Activated naive CD4-positive, alpha-beta T cell treated with anti-CD3 and anti-CD28 coated beads, Interleukin-2, amount 50 U/mL, for 24 hours (primary cell): ENCODE data around the gene PTBP1.
"Not testable (repeated sequence)": the region's sequence is repeated elsewhere in the genome, so short reads cannot be mapped to it uniquely, and the experiment has no call there.

Experiments
- H3K27ac Mint-ChIP-seq: one replicate; pipeline ENCODE4 v1.8.0; 2021; ENCODE audit warnings: mild to moderate bottlenecking, mixed read lengths
- H3K27me3 Mint-ChIP-seq: one replicate; pipeline ENCODE4 v1.8.0; 2021; ENCODE audit warnings: mixed read lengths
- H3K36me3 Mint-ChIP-seq: one replicate; pipeline ENCODE4 v1.8.0; 2021; ENCODE audit warnings: mixed read lengths
- H3K4me1 Mint-ChIP-seq: one replicate; pipeline ENCODE4 v1.8.0; 2021; ENCODE audit warnings: mixed read lengths
- H3K4me3 Mint-ChIP-seq: one replicate; pipeline ENCODE4 v1.8.0; 2021; ENCODE audit warnings: mild to moderate bottlenecking, mixed read lengths
- H3K9me3 Mint-ChIP-seq: one replicate; pipeline ENCODE4 v1.8.0; 2021; ENCODE audit warnings: mixed read lengths

The PTBP1 gene

DNA sequence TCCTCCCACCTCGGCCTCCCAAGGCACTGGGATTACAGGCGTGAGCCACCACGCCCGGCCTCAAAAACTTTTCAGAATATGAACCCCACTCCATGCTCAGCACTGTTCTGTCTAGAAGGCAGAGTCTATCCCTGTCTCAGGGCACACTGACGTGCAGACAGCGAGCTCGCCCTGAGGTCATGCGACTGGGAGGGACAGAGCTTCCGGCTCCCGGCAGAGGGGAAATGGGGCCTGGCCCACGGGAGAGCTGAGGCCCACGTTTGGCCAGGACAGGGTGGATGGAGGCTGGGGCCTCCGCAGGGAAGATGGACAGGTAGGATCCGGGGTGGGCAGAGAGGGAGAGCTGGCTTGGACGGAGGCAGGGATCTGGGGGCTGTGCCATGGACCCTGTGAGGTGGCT is 27.6 kb downstream of the PTBP1 start:
- peaks cover 7% of the 10 kb centered on the region for H3K27me3 Mint-ChIP-seq
- no peak overlapping the region for H3K4me3 Mint-ChIP-seq

DNA sequence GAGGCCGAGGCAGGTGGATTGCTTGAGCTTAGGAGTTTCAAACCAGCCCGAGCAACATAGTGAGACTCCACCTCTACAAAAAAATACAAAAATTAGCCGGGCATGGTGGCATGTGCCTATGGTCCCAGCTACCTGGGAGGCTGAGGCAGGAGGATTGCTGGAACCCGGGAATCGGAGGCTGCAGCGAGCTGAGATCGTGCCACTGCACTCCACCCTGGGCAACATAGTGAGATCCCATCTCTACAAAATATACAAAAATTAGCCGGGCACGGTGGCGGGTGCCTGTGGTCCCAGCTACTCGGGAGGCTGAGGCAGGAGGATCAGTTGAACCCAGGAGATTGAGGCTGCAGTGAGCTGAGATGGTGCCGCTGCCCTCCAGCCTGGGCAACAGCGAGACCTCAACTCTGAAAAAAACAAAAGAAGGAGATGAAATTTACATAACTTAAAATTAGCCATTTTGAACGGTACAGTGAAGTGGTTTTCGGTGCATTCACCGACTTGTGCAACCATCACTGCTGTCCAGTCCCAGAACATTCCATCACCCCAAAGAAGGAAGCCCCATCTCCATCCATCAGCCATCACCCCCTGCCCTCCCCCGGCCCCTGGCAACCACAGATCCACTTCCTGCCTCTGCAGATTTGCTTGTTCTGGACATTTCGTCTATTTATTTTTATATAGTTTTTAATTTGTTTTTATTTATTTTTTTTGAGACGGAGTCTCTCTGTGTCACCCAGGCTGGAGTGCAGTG is 28.8 kb downstream of the PTBP1 start:
- no peak overlapping the region for H3K27ac Mint-ChIP-seq
- H3K9me3 Mint-ChIP-seq = no peaks in the 10 kb centered on the region
- no peak overlapping the region for H3K4me3 Mint-ChIP-seq
- no peaks in the 10 kb centered on the region for H3K4me1 Mint-ChIP-seq
- peaks cover 7% of the 10 kb centered on the region for H3K27me3 Mint-ChIP-seq
- no peaks in the 10 kb centered on the region for H3K36me3 Mint-ChIP-seq

More for the DNA sequence above, 27.6 kb downstream of the PTBP1 start:
- Mint-ChIP-seq H3K9me3 (no peaks in the 10 kb centered on the region), H3K36me3 (no peaks in the 10 kb centered on the region), H3K4me1 (no peaks in the 10 kb centered on the region), H3K27ac (no peak overlapping the region)

DNA sequence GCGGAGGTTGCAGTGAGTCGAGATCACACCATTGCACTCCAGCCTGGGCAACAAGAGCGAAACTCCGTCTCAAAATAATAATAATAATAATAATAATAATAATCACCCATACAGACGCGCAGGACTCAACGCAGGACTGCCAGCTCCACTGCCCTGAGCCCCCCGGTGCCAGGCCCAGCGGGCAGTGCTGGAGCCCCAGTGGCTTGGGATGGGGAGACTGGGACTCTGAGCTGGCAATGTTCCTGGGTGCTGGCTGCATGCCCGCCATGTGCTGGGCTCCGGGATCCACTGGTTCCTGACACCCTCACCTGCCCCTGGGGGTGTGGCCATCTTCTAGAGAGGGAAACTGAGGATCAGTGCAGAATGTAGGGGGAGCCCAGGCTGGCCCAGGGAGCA is 30.1 kb downstream of the PTBP1 start:
- Mint-ChIP-seq H3K27me3 (peaks cover 7% of the 10 kb centered on the region), H3K9me3 (no peaks in the 10 kb centered on the region), H3K4me1 (no peaks in the 10 kb centered on the region), H3K27ac (no peak overlapping the region), H3K36me3 (no peaks in the 10 kb centered on the region), H3K4me3 (no peak overlapping the region)

DNA sequence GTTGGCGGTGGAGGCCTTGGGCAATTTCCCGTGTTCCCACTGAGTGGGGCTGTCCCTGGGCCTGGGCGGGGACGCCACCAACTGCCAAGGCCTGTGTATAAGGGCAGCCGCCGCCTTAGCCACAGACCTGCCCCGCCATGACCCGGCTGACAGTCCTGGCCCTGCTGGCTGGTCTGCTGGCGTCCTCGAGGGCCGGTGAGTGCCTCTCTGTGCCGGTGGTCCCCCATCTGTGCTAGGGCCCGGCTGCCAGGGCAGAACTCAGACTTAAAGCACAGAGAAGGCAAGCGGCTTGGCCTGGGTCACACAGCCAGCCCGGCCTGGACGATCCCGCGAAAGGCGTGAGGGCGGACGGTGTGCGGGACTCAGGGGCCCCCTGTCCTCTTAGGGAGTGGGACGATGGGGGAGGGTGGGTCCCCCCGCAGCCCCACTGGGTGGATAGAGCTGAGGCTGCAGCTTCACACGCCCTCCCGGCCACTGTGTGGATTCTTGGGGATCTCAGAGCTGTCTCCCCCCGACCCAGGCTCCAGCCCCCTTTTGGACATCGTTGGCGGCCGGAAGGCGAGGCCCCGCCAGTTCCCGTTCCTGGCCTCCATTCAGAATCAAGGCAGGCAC is 30.6 kb downstream of the PTBP1 start, which contains the start of gene AZU1:
Gene AZU1 (plus strand): TSS at position 128 of the 612 bp plus-strand sequence. CDS start 10 bp downstream, at position 138.
- no peak within 1 kb of the TSS for H3K27ac Mint-ChIP-seq
- peaks cover 7% of the 10 kb centered on the region for H3K27me3 Mint-ChIP-seq
- no peaks in the 10 kb centered on the region for H3K9me3 Mint-ChIP-seq
- no peaks in the 10 kb centered on the region for H3K36me3 Mint-ChIP-seq
- H3K4me1 Mint-ChIP-seq = no peaks in the 10 kb centered on the region
- no peak within 1 kb of the TSS for H3K4me3 Mint-ChIP-seq

DNA sequence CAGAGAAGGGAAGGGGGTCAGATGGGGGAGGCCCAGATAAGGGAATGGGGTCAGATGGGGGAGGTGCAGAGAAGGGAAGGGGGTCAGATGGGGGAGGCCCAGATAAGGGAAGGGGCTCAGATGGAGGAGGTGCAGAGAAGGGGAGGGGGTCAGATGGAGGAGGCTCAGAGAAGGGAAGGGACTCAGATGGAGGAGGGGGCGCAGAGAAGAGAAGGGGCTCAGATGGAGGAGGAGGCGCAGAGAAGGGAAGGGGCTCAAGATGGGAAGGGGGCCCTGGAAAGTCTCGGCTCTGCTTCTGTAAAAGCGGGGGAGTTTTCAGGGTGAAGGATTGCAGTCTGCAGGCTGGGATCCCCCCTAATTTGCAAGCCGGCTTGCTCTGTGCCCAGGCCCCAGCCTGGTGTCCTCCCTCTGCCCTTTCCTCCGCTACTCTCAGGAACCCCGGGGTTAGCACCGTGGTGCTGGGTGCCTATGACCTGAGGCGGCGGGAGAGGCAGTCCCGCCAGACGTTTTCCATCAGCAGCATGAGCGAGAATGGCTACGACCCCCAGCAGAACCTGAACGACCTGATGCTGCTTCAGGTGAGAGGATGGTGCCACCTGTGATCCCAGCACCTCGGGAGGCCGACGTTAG is 32.0 kb downstream of the PTBP1 start:
- Mint-ChIP-seq H3K4me1 (no peaks in the 10 kb centered on the region), H3K4me3 (no peak overlapping the region), H3K27ac (no peak overlapping the region), H3K9me3 (no peaks in the 10 kb centered on the region), H3K36me3 (no peaks in the 10 kb centered on the region), H3K27me3 (peaks cover under 1% of the 10 kb centered on the region)

DNA sequence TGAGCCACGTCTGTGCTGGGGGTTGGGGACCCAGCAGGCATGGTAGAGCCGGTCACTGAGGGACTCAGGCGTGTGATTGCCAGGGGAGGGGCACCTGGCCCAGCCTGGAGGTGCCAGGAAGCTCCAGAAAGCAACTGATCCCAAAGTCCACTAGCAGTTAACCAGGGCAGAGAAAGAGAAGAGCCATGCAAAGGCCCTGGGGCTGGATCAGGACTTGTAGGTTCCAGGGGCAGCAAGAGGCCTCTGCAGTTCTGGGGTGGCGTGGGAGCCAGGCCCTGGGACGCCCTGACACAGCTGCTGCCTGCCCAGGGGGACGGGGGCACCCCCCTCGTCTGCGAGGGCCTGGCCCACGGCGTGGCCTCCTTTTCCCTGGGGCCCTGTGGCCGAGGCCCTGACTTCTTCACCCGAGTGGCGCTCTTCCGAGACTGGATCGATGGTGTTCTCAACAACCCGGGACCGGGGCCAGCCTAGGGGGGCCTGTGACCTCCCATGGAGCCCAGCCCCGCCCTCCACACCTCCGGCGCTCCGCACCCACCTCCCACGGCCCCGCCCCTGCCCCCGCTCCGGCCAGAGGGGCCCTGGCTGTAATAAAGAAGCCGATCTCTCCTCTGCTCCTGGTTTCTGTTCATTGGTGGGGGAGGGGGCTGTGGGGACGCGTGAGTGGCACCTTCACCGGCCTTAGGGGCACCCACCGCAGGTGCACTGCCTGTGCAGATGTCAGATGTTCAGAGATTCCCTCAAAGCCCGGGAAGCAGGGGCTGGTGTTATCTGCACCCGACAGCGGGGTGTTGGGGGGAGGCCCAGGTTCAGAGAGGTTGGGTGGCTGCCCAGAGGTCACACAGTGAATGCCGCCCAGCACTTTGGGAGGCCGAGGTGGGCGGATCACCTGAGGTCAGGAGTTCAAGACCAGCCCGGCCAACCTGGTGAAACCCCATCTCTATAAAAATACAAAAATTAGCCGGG is 34.4 kb downstream of the PTBP1 start:
- H3K4me1 Mint-ChIP-seq = no peaks in the 10 kb centered on the region
- no peak overlapping the region for H3K27ac Mint-ChIP-seq
- H3K36me3 Mint-ChIP-seq = no peaks in the 10 kb centered on the region
- peaks cover 3% of the 10 kb centered on the region for H3K27me3 Mint-ChIP-seq
- no peaks in the 10 kb centered on the region for H3K9me3 Mint-ChIP-seq
- H3K4me3 Mint-ChIP-seq = no peak overlapping the region

DNA sequence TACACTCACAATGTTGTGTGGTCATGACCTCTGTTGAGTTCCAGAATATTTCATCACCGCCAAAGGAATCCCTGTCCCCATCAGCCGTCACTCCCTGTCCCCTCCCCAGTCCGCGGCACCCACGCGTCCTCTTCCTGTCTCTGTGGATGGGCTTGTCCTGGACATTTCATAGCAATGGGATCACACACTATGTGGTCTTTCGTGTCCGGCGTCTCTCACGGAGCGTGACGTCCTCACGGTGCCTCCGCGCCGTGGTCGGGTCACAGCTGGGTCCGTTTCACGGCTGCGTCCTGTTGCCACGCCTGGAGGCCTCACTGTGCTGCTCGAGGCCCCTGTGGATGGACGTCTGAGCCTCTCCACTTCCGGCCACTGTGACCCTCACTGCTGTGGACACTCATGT is 37.0 kb downstream of the PTBP1 start:
- no peaks in the 10 kb centered on the region for H3K36me3 Mint-ChIP-seq
- no peak overlapping the region for H3K27ac Mint-ChIP-seq
- H3K4me1 Mint-ChIP-seq = no peaks in the 10 kb centered on the region
- no peak overlapping the region for H3K4me3 Mint-ChIP-seq
- H3K27me3 Mint-ChIP-seq = peaks cover 6% of the 10 kb centered on the region
- H3K9me3 Mint-ChIP-seq = no peaks in the 10 kb centered on the region

DNA sequence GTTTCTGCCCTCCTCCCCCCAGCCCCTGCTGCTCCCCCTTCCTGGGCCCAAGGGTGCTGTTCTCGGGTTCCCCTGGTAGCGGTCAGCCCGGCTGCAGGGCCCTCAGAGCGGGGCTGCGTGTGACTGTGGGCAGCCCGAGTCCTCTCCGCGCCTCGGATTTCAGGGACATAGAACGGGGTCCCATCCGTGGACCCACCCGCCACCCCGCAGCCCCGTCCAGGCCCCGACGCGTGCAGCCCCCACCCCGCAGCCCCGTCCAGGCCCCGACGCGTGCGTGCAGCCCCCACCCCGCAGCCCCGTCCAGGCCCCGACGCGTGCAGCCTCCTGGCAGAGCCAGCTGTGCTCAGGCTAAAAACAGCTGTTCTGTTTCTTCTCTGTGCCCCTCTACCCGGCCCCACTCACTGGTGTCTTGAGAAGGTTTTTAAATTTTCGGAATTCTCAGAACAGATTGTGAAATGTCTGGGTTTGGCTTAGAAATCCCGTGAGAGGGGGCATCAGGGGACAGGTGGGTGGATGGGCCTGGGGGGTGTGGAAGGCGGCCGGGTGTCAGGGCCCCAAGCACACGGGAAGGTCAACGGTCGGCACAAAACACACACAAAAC is 38.1 kb downstream of the PTBP1 start:
- Mint-ChIP-seq H3K9me3 (no peaks in the 10 kb centered on the region), H3K27ac (no peak overlapping the region), H3K4me3 (no peak overlapping the region), H3K4me1 (no peaks in the 10 kb centered on the region), H3K36me3 (no peaks in the 10 kb centered on the region), H3K27me3 (peaks cover 6% of the 10 kb centered on the region)

DNA sequence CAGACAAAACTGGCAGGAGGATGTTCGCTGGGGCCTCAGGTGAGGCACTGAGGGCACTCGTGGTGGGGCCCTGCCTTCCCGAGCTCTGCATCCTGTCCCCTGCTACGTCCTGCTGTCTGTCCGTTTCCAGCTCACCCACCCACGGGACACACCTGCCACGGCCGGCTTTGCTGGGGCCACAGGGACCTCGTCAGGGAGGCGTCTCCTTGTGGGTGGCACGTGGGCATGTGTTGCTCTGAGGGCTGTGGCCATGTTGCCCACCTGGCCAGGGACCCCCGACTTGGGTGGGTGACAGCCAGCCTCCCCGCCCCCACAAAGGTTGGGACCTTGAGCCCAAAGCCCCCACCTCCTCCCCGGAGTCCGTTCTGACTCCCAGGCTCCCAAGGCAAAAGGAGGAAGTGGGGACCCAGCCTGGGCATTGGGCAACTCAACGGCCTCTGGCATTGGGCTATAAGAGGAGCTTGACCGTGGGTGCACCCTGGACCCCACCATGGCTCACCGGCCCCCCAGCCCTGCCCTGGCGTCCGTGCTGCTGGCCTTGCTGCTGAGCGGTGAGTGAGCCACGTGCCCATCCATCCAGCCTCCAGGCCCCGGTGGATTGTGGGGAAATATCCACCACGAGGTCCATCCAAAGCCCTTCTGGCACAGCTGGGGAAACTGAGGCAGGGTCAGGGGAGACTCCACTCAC is 43.4 kb downstream of the PTBP1 start, which contains the start of gene PRTN3:
Gene PRTN3 (plus strand): TSS at position 481 of the 688 bp plus-strand sequence. CDS start 10 bp downstream, at position 491.
- Mint-ChIP-seq H3K9me3 (no peaks in the 10 kb centered on the region), H3K27ac (no peak within 1 kb of the TSS), H3K36me3 (no peaks in the 10 kb centered on the region), H3K4me1 (peaks cover 4% of the 10 kb centered on the region), H3K27me3 (peaks cover 18% of the 10 kb centered on the region), H3K4me3 (no peak within 1 kb of the TSS)

DNA sequence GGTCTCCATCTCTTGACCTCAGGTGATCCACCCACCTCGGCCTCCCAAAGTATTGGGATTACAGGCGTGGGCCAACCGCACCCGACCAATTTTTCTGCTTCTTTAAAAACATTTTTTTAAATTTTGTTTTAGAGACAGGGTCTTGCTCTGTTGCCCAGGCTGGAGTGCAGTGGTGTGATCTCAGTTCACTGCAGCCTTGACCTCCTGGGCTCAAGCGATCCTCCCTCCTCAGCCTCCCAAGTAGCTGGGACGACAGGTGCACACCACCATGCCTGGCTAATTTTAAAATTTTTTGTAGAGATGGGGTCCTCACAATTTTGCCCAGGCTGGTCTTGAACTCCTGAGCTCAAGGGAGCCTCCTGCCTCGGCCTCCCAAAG is 45.5 kb downstream of the PTBP1 start:
- not testable (repeated sequence) for H3K9me3 Mint-ChIP-seq, H3K27ac Mint-ChIP-seq, H3K36me3 Mint-ChIP-seq, H3K4me3 Mint-ChIP-seq, H3K4me1 Mint-ChIP-seq
- peaks cover 20% of the 10 kb centered on the region for H3K27me3 Mint-ChIP-seq

DNA sequence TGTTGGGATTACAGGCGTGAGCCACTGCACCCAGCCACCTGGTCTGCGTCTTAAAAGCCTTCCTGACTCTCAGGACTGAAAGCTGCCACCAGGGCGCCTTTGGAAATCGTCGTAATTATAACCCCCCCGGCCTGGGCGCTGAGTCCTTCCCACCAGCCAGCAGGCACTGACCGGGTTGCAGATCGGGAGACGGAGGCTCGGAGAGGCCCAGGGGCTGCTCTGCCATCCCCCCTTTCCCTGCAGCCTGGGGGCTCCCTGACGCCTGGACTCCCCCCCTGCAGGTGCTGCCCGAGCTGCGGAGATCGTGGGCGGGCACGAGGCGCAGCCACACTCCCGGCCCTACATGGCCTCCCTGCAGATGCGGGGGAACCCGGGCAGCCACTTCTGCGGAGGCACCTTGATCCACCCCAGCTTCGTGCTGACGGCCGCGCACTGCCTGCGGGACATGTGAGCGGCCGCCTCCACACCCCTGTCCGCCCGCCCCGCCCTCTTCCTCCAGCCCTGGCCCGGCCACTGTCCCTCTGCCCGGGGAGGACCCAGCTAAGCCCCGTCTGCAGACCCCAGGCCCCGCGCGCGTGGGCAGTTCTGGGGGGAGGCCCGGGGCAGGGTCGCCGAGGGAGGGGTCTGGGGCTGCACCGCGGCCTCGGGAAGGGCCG is 46.1 kb downstream of the PTBP1 start:
- Mint-ChIP-seq H3K27ac (no peak overlapping the region), H3K27me3 (peaks cover 22% of the 10 kb centered on the region), H3K36me3 (no peaks in the 10 kb centered on the region), H3K9me3 (no peaks in the 10 kb centered on the region), H3K4me1 (peaks cover 4% of the 10 kb centered on the region), H3K4me3 (no peak overlapping the region)

DNA sequence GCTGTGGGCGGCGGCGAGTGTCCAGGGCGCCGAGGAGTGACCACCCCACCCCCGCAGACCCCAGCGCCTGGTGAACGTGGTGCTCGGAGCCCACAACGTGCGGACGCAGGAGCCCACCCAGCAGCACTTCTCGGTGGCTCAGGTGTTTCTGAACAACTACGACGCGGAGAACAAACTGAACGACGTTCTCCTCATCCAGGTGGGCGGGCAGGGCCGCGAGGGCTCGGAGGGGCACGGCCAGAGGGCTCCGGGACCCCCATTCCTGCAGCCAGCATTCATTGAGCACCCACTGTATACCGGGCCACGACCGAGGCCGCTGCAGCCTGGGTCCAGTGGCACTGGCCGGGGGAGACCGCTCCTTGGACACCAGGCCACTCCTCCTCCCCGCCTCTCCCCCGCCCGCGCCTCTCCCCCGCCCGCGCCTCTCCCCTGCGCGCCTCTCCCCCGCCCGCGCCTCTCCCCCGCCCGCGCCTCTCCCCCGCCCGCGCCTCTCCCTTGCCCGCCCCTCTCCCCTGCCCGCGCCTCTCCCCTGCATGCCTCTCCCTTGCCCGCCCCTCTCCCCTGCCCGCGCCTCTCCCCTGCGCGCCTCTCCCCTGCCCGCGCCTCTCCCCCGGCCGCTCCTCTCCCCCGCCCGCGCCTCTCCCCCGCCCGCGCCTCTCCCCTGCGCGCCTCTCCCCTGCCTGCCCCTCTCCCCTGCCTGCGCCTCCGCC is 46.7 kb downstream of the PTBP1 start:
- Mint-ChIP-seq H3K4me1 (peaks cover 4% of the 10 kb centered on the region), H3K4me3 (no peak overlapping the region), H3K27me3 (peaks cover 23% of the 10 kb centered on the region), H3K9me3 (no peaks in the 10 kb centered on the region), H3K27ac (no peak overlapping the region), H3K36me3 (no peaks in the 10 kb centered on the region)

DNA sequence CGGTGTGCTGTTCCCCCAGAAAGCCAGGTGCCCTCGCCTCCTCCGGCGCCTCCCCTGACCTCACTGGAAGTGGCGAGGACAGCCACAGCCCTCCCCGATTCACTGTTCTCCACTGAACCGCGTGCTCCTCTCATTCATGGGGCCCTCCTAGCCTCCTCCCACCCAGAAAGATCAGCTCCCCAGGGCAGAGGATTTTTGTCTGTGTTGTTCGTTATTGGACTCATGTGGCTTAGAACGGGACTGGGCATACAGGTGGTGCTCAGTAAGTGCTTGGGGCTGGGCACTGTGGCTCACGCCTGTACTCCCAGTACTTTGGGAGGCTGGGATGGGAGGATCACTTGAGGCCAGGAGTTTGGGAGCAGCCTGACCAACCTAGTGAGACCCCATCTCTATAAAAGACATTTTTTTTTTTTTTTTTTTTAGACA is 47.3 kb downstream of the PTBP1 start:
- no peaks in the 10 kb centered on the region for H3K36me3 Mint-ChIP-seq
- H3K27ac Mint-ChIP-seq = no peak overlapping the region
- H3K27me3 Mint-ChIP-seq = peaks cover 24% of the 10 kb centered on the region
- no peaks in the 10 kb centered on the region for H3K9me3 Mint-ChIP-seq
- no peak overlapping the region for H3K4me3 Mint-ChIP-seq
- peaks cover 4% of the 10 kb centered on the region for H3K4me1 Mint-ChIP-seq
